Mesendoderm (in vitro differentiated cells): ENCODE measurements around the gene PIBF1.
"Not testable (repeated sequence)": the region's sequence is repeated elsewhere in the genome, so short reads cannot be mapped to it uniquely, and the experiment has no call there.

ENCODE experiments used
- DNase-seq: peaks from one replicate; pipeline ENCODE4 v3.0.0; 2013
- H2AK5ac ChIP-seq: 2 replicates; pipeline ENCODE4 v1.6.1; 2013; ENCODE audit warnings: low read length, inconsistent platforms
- H2BK120ac ChIP-seq: 2 replicates; pipeline ENCODE4 v1.6.1; 2013; ENCODE audit warnings: low read depth, mild to moderate bottlenecking, low read length, moderate library complexity, mixed read lengths
- H2BK15ac ChIP-seq: replicated peaks from 2 replicates; pipeline ENCODE4 v1.6.1; 2013; ENCODE audit warnings: low read depth, mild to moderate bottlenecking, moderate library complexity
- H2BK5ac ChIP-seq: 2 replicates; pipeline ENCODE4 v1.6.1; 2013; ENCODE audit warnings: low read length, inconsistent platforms
- H3K18ac ChIP-seq: 2 replicates; pipeline ENCODE4 v1.6.1; 2013; ENCODE audit warnings: mild to moderate bottlenecking, low read length, mixed read lengths
- H3K23ac ChIP-seq: one replicate; pipeline ENCODE4 v1.6.1; 2013; ENCODE audit warnings: low read length
- H3K27ac ChIP-seq: 2 replicates; pipeline ENCODE4 v1.5.1; 2013; ENCODE audit warnings: low read depth, mild to moderate bottlenecking, inconsistent platforms, low read length, moderate library complexity
- H3K27me3 ChIP-seq: 2 replicates; pipeline ENCODE4 v1.6.1; 2013; ENCODE audit warnings: low read length, control low read depth, mild to moderate bottlenecking, inconsistent platforms; ENCODE audit not compliant: insufficient read depth, poor library complexity
- H3K36me3 ChIP-seq: 2 replicates; pipeline ENCODE4 v1.6.1; 2013; ENCODE audit warnings: low read length, inconsistent platforms; ENCODE audit not compliant: control insufficient read depth, insufficient read depth
- H3K4ac ChIP-seq: one replicate; pipeline ENCODE4 v1.6.1; 2013; ENCODE audit warnings: low read depth, mild to moderate bottlenecking, low read length, moderate library complexity
- H3K4me1 ChIP-seq: 2 replicates; pipeline ENCODE4 v1.6.1; 2013; ENCODE audit warnings: low read depth, low read length, inconsistent platforms; ENCODE audit not compliant: control insufficient read depth
- H3K4me2 ChIP-seq: 2 replicates; pipeline ENCODE4 v1.6.1; 2013; ENCODE audit warnings: low read length
- H3K4me3 ChIP-seq: 2 replicates; pipeline ENCODE4 v1.5.1; 2013; ENCODE audit warnings: mild to moderate bottlenecking, low read length
- H3K56ac ChIP-seq: one replicate; pipeline ENCODE4 v1.6.1; 2013; ENCODE audit warnings: low read length
- H3K79me1 ChIP-seq: 2 replicates; pipeline ENCODE4 v1.6.1; 2013; ENCODE audit warnings: low read length, inconsistent platforms
- H3K79me2 ChIP-seq: 2 replicates; pipeline ENCODE4 v1.6.1; 2013; ENCODE audit warnings: mild to moderate bottlenecking, low read length; ENCODE audit not compliant: control insufficient read depth, insufficient read depth
- H3K9ac ChIP-seq: 2 replicates; pipeline ENCODE4 v1.6.1; 2013; ENCODE audit warnings: low read length, inconsistent platforms
- H4K5ac ChIP-seq: one replicate; pipeline ENCODE4 v1.6.1; 2013; ENCODE audit warnings: low read length
- H4K8ac ChIP-seq: one replicate; pipeline ENCODE4 v1.6.1; 2013; ENCODE audit warnings: low read depth, mild to moderate bottlenecking, control low read depth, low read length, moderate library complexity
- WGBS: extraction: QIAGEN DNeasy Blood & Tissue Kit; methylation state at CpG from one replicate; pipeline ENCODE4 v1.1.7; 2013; ENCODE audit warnings: low lambda C conversion rate, missing lambda C conversion rate; ENCODE audit not compliant: insufficient coverage; ENCODE audit errors: extremely low coverage; 5-methylcytosine and 5-hydroxymethylcytosine counted together

PIBF1 gene

DNA sequence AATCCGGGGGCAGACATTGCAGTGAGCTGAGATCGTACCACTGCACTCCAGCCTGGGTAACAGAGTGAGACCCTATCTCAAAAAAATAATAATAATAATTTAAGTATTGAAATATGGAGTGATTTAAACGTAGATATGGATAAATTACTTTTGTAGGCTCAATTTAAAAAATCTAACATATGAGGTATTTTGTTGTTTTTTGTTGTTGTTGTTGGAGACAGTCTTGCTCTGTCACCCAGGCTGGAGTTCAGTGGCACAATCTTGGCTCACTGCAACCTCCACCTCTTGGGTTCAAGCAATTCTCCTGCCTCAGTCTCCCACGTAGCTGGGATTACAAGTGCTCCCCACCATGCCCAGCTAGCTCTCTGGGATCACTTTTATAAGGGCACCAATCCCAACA lies 2.7 kb downstream of the PIBF1 start:
- H2AK5ac ChIP-seq, H3K56ac ChIP-seq, H3K4me3 ChIP-seq, H3K27ac ChIP-seq, DNase-seq, H3K27me3 ChIP-seq, H2BK5ac ChIP-seq, H3K4me1 ChIP-seq, H2BK120ac ChIP-seq, H3K4me2 ChIP-seq, H4K8ac ChIP-seq, H3K18ac ChIP-seq, H3K9ac ChIP-seq, H3K23ac ChIP-seq, H3K36me3 ChIP-seq, H2BK15ac ChIP-seq, H3K79me1 ChIP-seq, H3K4ac ChIP-seq, H4K5ac ChIP-seq: not testable (repeated sequence)
- peaks cover 15% of the 10 kb centered on the region for H3K79me2 ChIP-seq
- WGBS, result 100% methylated on average over 1 of the region's 4 CpGs

DNA sequence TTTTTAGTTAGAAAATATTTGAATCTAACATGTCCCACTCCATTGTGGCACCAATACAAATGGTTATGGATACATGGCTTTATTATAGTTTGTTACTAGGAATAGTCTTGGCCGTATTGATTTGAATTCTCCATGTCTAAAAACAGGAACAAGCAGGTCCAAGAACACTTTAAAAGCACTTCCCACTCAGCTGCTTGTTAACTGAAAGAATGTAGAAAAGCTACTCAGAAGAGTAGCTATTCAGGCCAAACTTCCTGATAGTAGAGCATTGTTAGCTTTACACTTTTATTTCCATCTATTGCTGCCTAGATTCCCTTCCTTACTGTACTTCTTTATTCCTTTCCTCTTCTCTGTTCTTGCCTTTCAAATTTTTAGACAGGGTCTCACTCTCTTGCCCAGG lies 6.9 kb downstream of the PIBF1 start:
- Histone ChIP-seq H3K36me3 (no peaks in the 10 kb centered on the region), H3K4me2 (no peak overlapping the region), H2BK5ac (no peak overlapping the region), H3K9ac (no peak overlapping the region), H3K79me2 (no peaks in the 10 kb centered on the region), H2AK5ac (no peak overlapping the region), H4K8ac (no peak overlapping the region), H2BK120ac (no peak overlapping the region), H3K27ac (no peak overlapping the region), H4K5ac (no peak overlapping the region), H2BK15ac (no peak overlapping the region), H3K23ac (no peak overlapping the region), H3K56ac (no peak overlapping the region), H3K79me1 (peaks cover 4% of the 10 kb centered on the region), H3K4me3 (no peak overlapping the region), H3K4me1 (no peaks in the 10 kb centered on the region), H3K18ac (no peak overlapping the region), H3K27me3 (no peaks in the 10 kb centered on the region), H3K4ac (no peak overlapping the region)
- WGBS, result no CpG with 5 or more reads among the region's 1 CpG
- no peak for DNase-seq

DNA sequence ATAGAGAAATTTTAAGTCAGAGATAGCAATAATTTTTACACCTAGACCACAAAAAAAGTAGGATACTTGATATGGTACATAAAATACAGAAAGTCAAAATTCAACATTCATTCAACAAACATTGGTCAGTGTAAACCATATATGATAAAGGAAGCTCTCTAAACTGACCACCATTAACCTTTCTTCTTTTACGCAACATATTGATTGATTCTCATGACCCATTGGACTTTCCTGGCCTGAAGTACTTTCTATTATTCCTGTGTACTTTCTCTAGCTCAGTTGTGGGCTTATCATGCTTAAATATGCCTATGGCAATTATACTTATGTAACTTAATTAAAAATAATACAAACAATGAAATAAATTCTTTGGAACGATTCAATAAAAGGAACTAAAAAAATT lies 10.7 kb downstream of the PIBF1 start:
- no peaks in the 10 kb centered on the region for H3K79me1 ChIP-seq
- H4K5ac ChIP-seq, result no peak overlapping the region
- no peak overlapping the region for H2BK120ac ChIP-seq
- H3K79me2 ChIP-seq, result no peaks in the 10 kb centered on the region
- no peak overlapping the region for H2BK5ac ChIP-seq
- H3K4me1 ChIP-seq, result no peaks in the 10 kb centered on the region
- no peaks in the 10 kb centered on the region for H3K36me3 ChIP-seq
- H3K4me3 ChIP-seq, result no peak overlapping the region
- no peak overlapping the region for H2BK15ac ChIP-seq
- no peak for DNase-seq
- H3K4me2 ChIP-seq, result no peak overlapping the region
- H4K8ac ChIP-seq, result no peak overlapping the region
- H3K18ac ChIP-seq, result no peak overlapping the region
- H3K27me3 ChIP-seq, result no peaks in the 10 kb centered on the region
- H3K9ac ChIP-seq, result no peak overlapping the region
- no peak overlapping the region for H3K23ac ChIP-seq
- no peak overlapping the region for H2AK5ac ChIP-seq
- H3K56ac ChIP-seq, result no peak overlapping the region
- H3K27ac ChIP-seq, result no peak overlapping the region
- H3K4ac ChIP-seq, result no peak overlapping the region
- no CpG with 5 or more reads among the region's 2 CpGs for WGBS

DNA sequence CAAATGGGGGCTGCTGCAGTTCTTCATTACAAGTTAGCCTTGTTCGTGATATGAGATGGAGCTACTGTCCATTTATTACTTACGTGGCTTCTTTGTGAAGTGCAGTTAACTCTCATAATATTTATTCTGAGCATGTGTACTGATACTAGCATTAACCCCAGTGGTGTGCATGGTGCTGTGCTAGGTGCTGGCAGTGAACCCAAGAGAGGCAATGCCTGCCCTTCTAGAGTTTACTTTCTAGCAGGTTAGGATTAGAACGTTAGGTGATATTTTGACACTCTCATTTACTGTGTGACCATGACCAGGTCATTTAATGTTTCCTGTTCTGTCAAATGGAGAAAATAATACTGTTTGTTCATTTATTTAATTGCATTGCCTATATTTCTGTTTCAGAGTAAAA lies 16.9 kb downstream of the PIBF1 start:
- no peaks in the 10 kb centered on the region for H3K79me2 ChIP-seq
- H4K5ac ChIP-seq, result no peak overlapping the region
- H3K27ac ChIP-seq, result no peak overlapping the region
- no peak overlapping the region for H3K23ac ChIP-seq
- H2BK15ac ChIP-seq, result no peak overlapping the region
- H3K4me3 ChIP-seq, result no peak overlapping the region
- H2AK5ac ChIP-seq, result no peak overlapping the region
- H4K8ac ChIP-seq, result no peak overlapping the region
- H3K56ac ChIP-seq, result no peak overlapping the region
- no peaks in the 10 kb centered on the region for H3K36me3 ChIP-seq
- H3K4me2 ChIP-seq, result no peak overlapping the region
- H3K27me3 ChIP-seq, result no peaks in the 10 kb centered on the region
- no peak overlapping the region for H3K18ac ChIP-seq
- no peak overlapping the region for H2BK5ac ChIP-seq
- no peak overlapping the region for H2BK120ac ChIP-seq
- no CpG with 5 or more reads among the region's 3 CpGs for WGBS
- no peak overlapping the region for H3K4ac ChIP-seq
- H3K4me1 ChIP-seq, result no peaks in the 10 kb centered on the region
- no peak for DNase-seq
- no peak overlapping the region for H3K9ac ChIP-seq
- H3K79me1 ChIP-seq, result no peaks in the 10 kb centered on the region

DNA sequence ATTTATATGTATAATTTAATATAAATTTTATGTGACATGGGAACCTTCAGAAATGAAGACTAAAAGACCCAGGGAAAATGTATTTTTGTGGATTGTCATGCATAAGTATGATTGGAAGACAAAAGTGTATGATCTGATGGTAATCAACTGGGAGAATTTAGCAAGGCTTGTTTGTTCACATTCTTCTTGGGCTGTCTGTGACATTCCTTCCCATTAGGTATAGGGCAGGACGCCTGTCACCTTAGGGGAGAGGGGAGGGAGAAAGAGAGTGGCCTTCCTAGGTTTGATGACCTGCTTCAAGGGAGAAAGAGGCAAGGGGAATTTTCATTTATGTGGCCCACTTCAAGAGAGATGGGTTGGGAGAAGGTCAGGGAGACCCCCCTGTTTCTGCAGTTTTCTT lies 22.4 kb downstream of the PIBF1 start:
- Histone ChIP-seq H3K4me2 (no peak overlapping the region), H3K27me3 (no peaks in the 10 kb centered on the region), H3K4me1 (no peaks in the 10 kb centered on the region), H3K36me3 (no peaks in the 10 kb centered on the region), H3K79me2 (no peaks in the 10 kb centered on the region), H2BK5ac (no peak overlapping the region), H2BK15ac (no peak overlapping the region), H2BK120ac (no peak overlapping the region), H3K79me1 (no peaks in the 10 kb centered on the region), H4K8ac (no peak overlapping the region), H3K23ac (no peak overlapping the region), H4K5ac (no peak overlapping the region), H3K18ac (no peak overlapping the region), H3K56ac (no peak overlapping the region), H3K27ac (no peak overlapping the region), H2AK5ac (no peak overlapping the region), H3K9ac (no peak overlapping the region), H3K4ac (no peak overlapping the region), H3K4me3 (no peak overlapping the region)
- WGBS, result no CpG with 5 or more reads among the region's 1 CpG
- peak; percentile 85 for DNase-seq

DNA sequence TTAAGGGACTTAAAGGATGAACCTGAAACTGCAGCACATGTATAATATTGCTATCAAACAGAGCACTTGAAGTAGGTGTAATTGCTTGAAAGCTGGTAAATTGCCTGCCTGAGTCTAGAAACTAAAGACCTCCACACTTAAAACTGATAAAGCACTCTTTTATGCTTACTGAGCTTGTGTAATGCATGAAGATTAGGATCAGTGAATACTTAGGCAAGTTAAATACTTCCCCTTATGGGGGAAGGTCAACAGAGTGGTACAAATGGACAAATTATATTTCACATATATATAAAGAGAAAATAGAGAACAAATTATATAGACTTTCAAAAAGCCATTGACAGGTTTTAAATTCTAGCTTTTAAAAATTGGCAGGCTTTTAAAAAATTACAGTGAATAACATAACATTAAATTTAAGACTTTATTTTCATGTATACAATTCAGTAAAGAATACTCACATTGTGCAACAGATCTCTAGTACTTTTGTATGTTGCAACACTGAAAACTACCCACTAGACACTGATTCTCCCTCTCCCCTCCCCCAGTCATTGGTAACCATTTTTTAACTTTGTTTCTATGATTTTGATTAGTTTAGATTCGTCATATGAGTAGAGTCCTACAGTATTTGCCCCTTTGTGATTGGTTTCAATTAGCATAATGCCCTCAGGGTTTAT lies 23.9 kb downstream of the PIBF1 start:
- H3K23ac ChIP-seq, result no peak overlapping the region
- H3K36me3 ChIP-seq, result no peaks in the 10 kb centered on the region
- H3K79me2 ChIP-seq, result no peaks in the 10 kb centered on the region
- H4K5ac ChIP-seq, result no peak overlapping the region
- DNase-seq, result no peak
- H3K4me1 ChIP-seq, result no peaks in the 10 kb centered on the region
- H3K4me2 ChIP-seq, result no peak overlapping the region
- no peak overlapping the region for H3K56ac ChIP-seq
- H4K8ac ChIP-seq, result no peak overlapping the region
- no CpG with 5 or more reads among the region's 1 CpG for WGBS
- H2BK5ac ChIP-seq, result no peak overlapping the region
- no peak overlapping the region for H3K4ac ChIP-seq
- H2BK15ac ChIP-seq, result no peak overlapping the region
- no peak overlapping the region for H3K18ac ChIP-seq
- H3K27ac ChIP-seq, result no peak overlapping the region
- no peak overlapping the region for H3K9ac ChIP-seq
- H3K79me1 ChIP-seq, result no peaks in the 10 kb centered on the region
- H2AK5ac ChIP-seq, result no peak overlapping the region
- no peak overlapping the region for H2BK120ac ChIP-seq
- no peak overlapping the region for H3K4me3 ChIP-seq
- no peaks in the 10 kb centered on the region for H3K27me3 ChIP-seq
